Limb (tissue), 2 donors: ENCODE results near the gene NPY.

Experiments used
- DNase-seq, 2 donors: peaks; one replicate each; pipeline ENCODE4 v3.0.0-alpha.2; 2016; ENCODE audit errors: extremely low spot score in 2 of 2

The NPY gene

GRCh38 chr7:24313777-24314176, 29.8 kb downstream of the NPY start:
- no peak for DNase-seq

GRCh38 chr7:24316340-24316739, 32.4 kb downstream of the NPY start:
- DNase-seq, result no peak

- no peak for DNase-seq
Measured at GRCh38 chr7:24318326-24318725, 34.3 kb downstream of the NPY start.

- no peak for DNase-seq
Measured at GRCh38 chr7:24319209-24319608, 35.2 kb downstream of the NPY start.

- DNase-seq, result no peak
Measured at GRCh38 chr7:24323961-24324480, 40.0 kb downstream of the NPY start.

GRCh38 chr7:24325708-24326107, 41.7 kb downstream of the NPY start:
- DNase-seq, result no peak

- no peak for DNase-seq
Measured at GRCh38 chr7:24328050-24328449, 44.1 kb downstream of the NPY start.

GRCh38 chr7:24328894-24329293, 44.9 kb downstream of the NPY start:
- no peak for DNase-seq

GRCh38 chr7:24334012-24334411, 50.0 kb downstream of the NPY start:
- DNase-seq, result no peak

- DNase-seq, result no peak
Measured at GRCh38 chr7:24334627-24335026, 50.6 kb downstream of the NPY start.

- DNase-seq, result no peak
Measured at GRCh38 chr7:24336461-24336860, 52.5 kb downstream of the NPY start.

- DNase-seq, result no peak
Measured at GRCh38 chr7:24337180-24337579, 53.2 kb downstream of the NPY start.

GRCh38 chr7:24339575-24339974, 55.6 kb downstream of the NPY start:
- no peak for DNase-seq

GRCh38 chr7:24340727-24341126, 56.7 kb downstream of the NPY start:
- DNase-seq, result no peak
